A549 (cell line): Measurements from ENCODE around the gene KCNJ6. TPM values are rescaled to one million over a fixed set of nuclear protein-coding genes. Genes with fewer than 3 reads are reported as not detected.

Source experiments
- ATAC-seq, 2 experiments: fragments of 200-7000 bp in 1 of 2; fragments of >200 bp in 1 of 2; cut with Nextera tagmentation in 1 of 2; cut with Tn5 transposase in 1 of 2; 3 replicates each; pipeline versions ENCODE4 v1.8.0 to v1.9.1; 2018 to 2020; ENCODE audit warnings: mild to moderate bottlenecking in 1 of 2, moderate library complexity in 1 of 2
- CTCF ChIA-PET: fragments of 300-600 bp; sonication (Branson Sonifier 250); formaldehyde crosslinking; extraction: SDS; loops from one replicate; lab custom pipeline; 2021; ENCODE audit warnings: antibody characterized with exemption, inconsistent platforms; lab: Yijun Ruan, JAX
- POLR2A ChIA-PET: fragments of 350-600 bp; formaldehyde crosslinking; extraction: SDS; loops from one replicate; lab custom pipeline; 2021; ENCODE audit warnings: antibody characterized with exemption, inconsistent platforms; lab: Yijun Ruan, JAX
- DNase-seq, 2 experiments: peaks; one replicate each; pipeline versions ENCODE4 v3.0.0 to v3.0.0-alpha.2; 2011 to 2016; ENCODE audit warnings: low read depth in 1 of 2, low spot score in 1 of 2
- FAIRE-seq: peaks from 2 replicates; lab custom pipeline; 2011; peaks lifted over from hg19 to GRCh38; lab: Jason Lieb, UNC
- H3K27ac ChIP-seq, 2 experiments: fragments of >200 bp; sonication (Bioruptor Twin); formaldehyde crosslinking; 3 replicates each; pipeline ENCODE4 v1.5.1; 2016 to 2017
- H3K4me1 ChIP-seq: fragments of >200 bp; sonication (Bioruptor Twin); formaldehyde crosslinking; 3 replicates; pipeline ENCODE4 v1.6.1; 2016
- H3K4me2 ChIP-seq: fragments of >200 bp; sonication (Bioruptor Twin); formaldehyde crosslinking; 3 replicates; pipeline ENCODE4 v1.6.1; 2016
- H3K4me3 ChIP-seq: fragments of >200 bp; sonication (Bioruptor Twin); formaldehyde crosslinking; 3 replicates; pipeline ENCODE4 v1.5.1; 2016
- H3K9me3 ChIP-seq: fragments of >200 bp; sonication (Bioruptor Twin); formaldehyde crosslinking; 3 replicates; pipeline ENCODE4 v1.6.1; 2016
- ATOH8 ChIP-seq: fragments of 250-450 bp; sonication (Bioruptor Pico); IDR thresholded peaks from 2 replicates; pipeline ENCODE4 v1.5.0; 2020; ENCODE audit warnings: low read depth, mild to moderate bottlenecking, moderate library complexity
- BCL3 ChIP-seq: fragments of >200 bp; sonication (Bioruptor Twin); formaldehyde crosslinking; IDR thresholded peaks from 3 replicates; pipeline ENCODE4 v1.6.1; 2016
- CBX2 ChIP-seq: fragments of 200-600 bp; sonication (generic); IDR thresholded peaks from 2 replicates; pipeline ENCODE4 v1.6.1; 2016; ENCODE audit warnings: low read depth, mild to moderate bottlenecking, borderline replicate concordance
- CHD2 ChIP-seq: fragments of 150-350 bp; IDR thresholded peaks from 2 replicates; pipeline ENCODE4 v1.6.1; 2014; ENCODE audit warnings: low read length; ENCODE audit not compliant: partially characterized antibody
- E2F6 ChIP-seq: IDR thresholded peaks from 2 replicates; pipeline ENCODE4 v1.6.1; 2012; ENCODE audit warnings: low read depth, borderline replicate concordance
- ESRRA ChIP-seq: fragments of 150-350 bp; IDR thresholded peaks from 2 replicates; pipeline ENCODE4 v1.6.1; 2014; ENCODE audit warnings: mild to moderate bottlenecking, low read length, borderline replicate concordance
- HES2 ChIP-seq: fragments of >200 bp; sonication (Bioruptor Twin); formaldehyde crosslinking; IDR thresholded peaks from 2 replicates; pipeline ENCODE4 v1.6.1; 2016
- HEYL ChIP-seq: fragments of 250-450 bp; sonication (Bioruptor Pico); IDR thresholded peaks from 2 replicates; pipeline ENCODE4 v1.8.0; 2021; ENCODE audit warnings: mild to moderate bottlenecking, moderate library complexity
- HMGXB4 ChIP-seq: fragments of 250-450 bp; sonication (Bioruptor Pico); IDR thresholded peaks from 2 replicates; pipeline ENCODE4 v1.5.0; 2021; ENCODE audit warnings: mild to moderate bottlenecking, moderate library complexity, borderline replicate concordance
- MAFK ChIP-seq: fragments of 450-650 bp; IDR thresholded peaks from 2 replicates; pipeline ENCODE4 v1.6.1; 2014; ENCODE audit not compliant: partially characterized antibody
- MAX ChIP-seq: IDR thresholded peaks from 2 replicates; pipeline ENCODE4 v1.6.1; 2012
- MYC ChIP-seq: IDR thresholded peaks from 2 replicates; pipeline ENCODE4 v1.6.1; 2012; ENCODE audit warnings: mild to moderate bottlenecking, inconsistent platforms, low read length, improper control_type of control experiment, borderline replicate concordance
- PBX3 ChIP-seq: IDR thresholded peaks from 2 replicates; pipeline ENCODE4 v1.6.1; 2012
- PHF8 ChIP-seq: fragments of 200-600 bp; sonication (generic); IDR thresholded peaks from 2 replicates; pipeline ENCODE4 v1.6.1; 2016; ENCODE audit warnings: low read depth, mild to moderate bottlenecking, antibody characterized with exemption, moderate library complexity, borderline replicate concordance
- RFX5 ChIP-seq: fragments of 450-650 bp; IDR thresholded peaks from 2 replicates; pipeline ENCODE4 v1.7.1; 2014; ENCODE audit warnings: antibody characterized with exemption, mild to moderate bottlenecking, moderate library complexity
- SMC3 ChIP-seq: fragments of >200 bp; sonication (Bioruptor Twin); formaldehyde crosslinking; IDR thresholded peaks from 3 replicates; pipeline ENCODE4 v1.6.1; 2018; ENCODE audit warnings: inconsistent platforms
- SREBF2 ChIP-seq: fragments of 450-650 bp; IDR thresholded peaks from 2 replicates; pipeline ENCODE4 v1.6.1; 2014; ENCODE audit warnings: mild to moderate bottlenecking, moderate library complexity
- ZC3H11A ChIP-seq: fragments of 450-650 bp; IDR thresholded peaks from 2 replicates; pipeline ENCODE4 v1.6.1; 2014; ENCODE audit warnings: antibody characterized with exemption, mild to moderate bottlenecking
- ZSCAN20 ChIP-seq: fragments of 250-450 bp; sonication (Bioruptor Pico); IDR thresholded peaks from 2 replicates; pipeline ENCODE4 v1.8.0; 2022; ENCODE audit warnings: mild to moderate bottlenecking, moderate library complexity
- WGBS: methylation state at CpG from one replicate; pipeline ENCODE4 v1.1.6; 2017; ENCODE audit errors: missing lambda C conversion rate; 5-methylcytosine and 5-hydroxymethylcytosine counted together
- polyA plus RNA-seq, 4 experiments: library from polyadenylated mRNA; depleted of rRNA in 3 of 4; stranded (reverse); fragments of >200 nt; fragmentation: RNase III in 1 of 4; extraction: RNeasy Plus Mini Kit Qiagen cat#74134 plus additional on column Dnase treatment in 1 of 4; gene quantifications; 2 replicates in 3 of 4; 3 replicates in 1 of 4; pipeline ENCODE4 v1.2.3, GENCODE V29; 2011 to 2017

The KCNJ6 gene
- polyA plus RNA-seq, 2 of the 4 experiments (the other 2 are of a cell fraction): 0.68 to 1.4 TPM

- TF ChIP-seq PHF8 (no peak), CBX2 (no peak), SREBF2 (no peak)
- WGBS: 20% methylated on average over 4 of the region's 5 CpGs
- H3K4me3 ChIP-seq: no peak overlapping the region
- H3K4me2 ChIP-seq: peak overlapping the region; percentile 21; the same call in 1 of the 3 replicates
- ATAC-seq (no peak), DNase-seq (no peak), FAIRE-seq (no peak)
- ChIA-PET POLR2A (no interaction called here), CTCF (interaction anchor here (0.6 to 1.3 kb wide), 4 partner anchors 19 to 113 kb away, joined by 3 to 4 read pairs (median 3); no protein-coding TSS in a partner anchor)
- peaks cover 14% of the 10 kb centered on the region for H3K4me1 ChIP-seq
- H3K9me3 ChIP-seq: no peaks in the 10 kb centered on the region
- no peak overlapping the region for H3K27ac ChIP-seq
Observed at GRCh38 chr21:37767984-37768383, 148.3 kb downstream of the KCNJ6 start.

- no peaks in the 10 kb centered on the region for H3K9me3 ChIP-seq
- no peak for DNase-seq
- no peak overlapping the region for H3K4me3 ChIP-seq
- no peak for FAIRE-seq
- POLR2A ChIA-PET: no interaction called here
- no peak overlapping the region for H3K4me2 ChIP-seq
- TF ChIP-seq MAX: no peak
- no peak for TF ChIP-seq MYC
- TF ChIP-seq PBX3: no peak
- no peak for TF ChIP-seq HMGXB4
- TF ChIP-seq ZC3H11A: no peak
- no peak for TF ChIP-seq ESRRA
- no peak for TF ChIP-seq BCL3
- TF ChIP-seq ATOH8 (CRISPR knock-in tag): no peak
- no peak for TF ChIP-seq ZSCAN20 (CRISPR knock-in tag)
- no peak for TF ChIP-seq HEYL (CRISPR knock-in tag)
- no peak for TF ChIP-seq CHD2
- TF ChIP-seq MAFK: no peak
- 64% methylated on average over 5 of the region's 5 CpGs for WGBS
- H3K4me1 ChIP-seq: peaks cover 14% of the 10 kb centered on the region
- no peak overlapping the region for H3K27ac ChIP-seq
- ATAC-seq: no peak
- CTCF ChIA-PET: no interaction called here
Observed at GRCh38 chr21:37766129-37766528, 150.1 kb downstream of the KCNJ6 start.

- no peak overlapping the region for H3K4me2 ChIP-seq
- H3K9me3 ChIP-seq: no peaks in the 10 kb centered on the region
- DNase-seq (no peak), ATAC-seq (no peak), FAIRE-seq (no peak)
- TF ChIP-seq E2F6 (no peak), SMC3 (no peak), RFX5 (no peak), ZSCAN20 (CRISPR knock-in tag) (no peak), PHF8 (no peak), HES2 (no peak)
- H3K4me3 ChIP-seq: no peak overlapping the region
- 52% methylated on average over 5 of the region's 5 CpGs for WGBS
- no peak overlapping the region for H3K27ac ChIP-seq
- POLR2A ChIA-PET: no interaction called here
- H3K4me1 ChIP-seq: peaks cover 14% of the 10 kb centered on the region
- CTCF ChIA-PET: interaction anchor here (1.6 kb wide), 1 partner anchor 587 kb away, joined by 3 read pairs; no protein-coding TSS in a partner anchor
Observed at GRCh38 chr21:37765221-37765900, 150.9 kb downstream of the KCNJ6 start.
